MV-4-11 (cell line): ENCODE results near the gene COP1.
A peak's percentile ranks its signal among the peaks of the same experiment; 100 is the strongest.

Source experiments
- DNase-seq: peaks from one replicate; lab custom pipeline; 2025; lab: John Stamatoyannopoulos, UW

The COP1 gene

DNA sequence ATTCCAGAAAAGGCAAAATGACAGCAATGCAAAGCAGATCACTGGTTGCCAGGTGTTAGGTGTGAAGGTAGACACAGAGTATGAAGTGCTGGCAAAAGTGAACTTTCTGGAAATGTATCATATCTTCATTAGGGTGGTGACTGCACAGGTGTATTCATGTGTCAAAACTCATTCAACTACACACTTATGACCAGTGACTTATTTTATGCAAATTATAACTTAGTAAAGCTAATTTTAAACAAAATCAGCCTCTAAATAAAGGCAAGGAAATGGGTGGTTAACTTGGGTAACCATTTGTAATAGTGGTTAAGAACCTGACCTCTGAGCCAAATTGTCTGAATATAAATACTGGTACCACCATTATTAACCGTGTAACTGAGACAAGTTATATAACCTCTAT is 7.4 kb downstream of the COP1 start:
- no peak for DNase-seq

DNA sequence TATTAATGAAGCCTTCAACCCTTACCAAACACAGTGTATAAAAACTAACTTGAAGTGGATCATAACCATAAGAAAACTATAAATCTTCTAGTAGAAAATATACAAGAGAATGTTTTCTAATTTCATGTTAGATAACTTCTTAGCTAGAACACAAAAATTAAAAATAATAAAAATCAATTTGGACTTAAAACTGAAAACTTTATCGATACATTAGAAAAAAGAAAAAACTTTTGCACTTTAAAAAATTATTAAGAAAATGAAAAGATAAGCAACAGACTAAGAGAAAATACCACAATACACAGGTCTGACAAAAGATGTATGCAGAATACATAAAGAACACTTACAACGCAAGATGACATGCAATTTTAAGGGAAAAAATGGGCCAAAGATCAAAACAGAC is 8.7 kb downstream of the COP1 start:
- DNase-seq, result no peak

DNA sequence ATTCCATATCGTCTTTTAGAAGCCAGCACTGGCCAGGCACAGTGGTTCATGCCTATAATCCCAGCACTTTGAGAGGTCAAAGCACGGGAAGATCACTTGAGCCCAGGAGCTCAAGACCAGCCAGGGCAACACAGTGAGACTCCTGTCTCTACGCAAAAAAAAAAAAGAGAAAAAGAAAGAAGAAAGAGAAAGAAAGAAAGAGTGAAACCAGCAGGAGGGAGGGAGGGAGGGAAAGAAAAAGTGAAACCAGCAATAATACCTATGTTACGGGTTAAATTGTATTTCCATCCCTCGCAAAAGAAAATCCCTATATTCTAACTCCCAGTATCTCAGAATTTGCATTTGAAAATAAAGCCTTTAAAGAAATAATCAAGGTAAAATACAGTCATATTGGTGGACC is 10.4 kb downstream of the COP1 start:
- DNase-seq, result no peak

DNA sequence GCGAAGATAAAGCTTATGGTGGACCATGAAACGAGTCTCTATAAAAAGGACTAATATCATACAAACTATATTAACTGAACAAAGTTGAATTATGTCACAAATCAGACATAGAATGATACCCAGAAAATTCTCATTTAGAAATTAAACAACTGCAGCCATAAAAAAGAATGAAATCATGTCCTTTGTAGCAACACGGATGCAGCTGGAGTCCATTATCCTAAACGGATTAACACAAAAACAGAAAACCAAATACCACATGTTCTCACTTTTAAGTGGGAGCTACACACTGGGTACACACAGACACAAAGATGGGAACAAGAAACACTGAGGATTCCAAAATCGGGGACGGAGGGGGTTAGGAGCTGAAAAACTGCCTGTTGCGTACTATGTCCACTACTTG is 11.5 kb downstream of the COP1 start:
- DNase-seq, result no peak

DNA sequence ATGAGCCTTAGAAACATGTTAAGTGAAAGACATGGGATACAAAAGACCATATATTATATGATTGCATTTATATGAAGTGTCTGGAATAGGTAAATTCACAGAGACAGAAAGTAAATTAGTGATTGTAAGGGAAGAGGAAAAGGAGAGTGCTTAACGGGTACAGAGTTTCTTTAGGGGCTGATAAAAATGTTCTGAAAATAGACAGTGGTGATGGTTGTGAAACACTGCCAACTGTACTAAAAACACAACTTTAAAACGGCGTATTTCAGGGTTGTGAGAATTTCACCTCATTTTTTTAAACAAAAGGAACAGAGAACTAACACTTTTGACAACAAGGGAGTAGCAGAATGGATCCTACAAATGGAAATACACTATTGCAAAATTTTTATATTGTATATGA is 13.4 kb downstream of the COP1 start:
- peak; percentile 77 for DNase-seq

DNA sequence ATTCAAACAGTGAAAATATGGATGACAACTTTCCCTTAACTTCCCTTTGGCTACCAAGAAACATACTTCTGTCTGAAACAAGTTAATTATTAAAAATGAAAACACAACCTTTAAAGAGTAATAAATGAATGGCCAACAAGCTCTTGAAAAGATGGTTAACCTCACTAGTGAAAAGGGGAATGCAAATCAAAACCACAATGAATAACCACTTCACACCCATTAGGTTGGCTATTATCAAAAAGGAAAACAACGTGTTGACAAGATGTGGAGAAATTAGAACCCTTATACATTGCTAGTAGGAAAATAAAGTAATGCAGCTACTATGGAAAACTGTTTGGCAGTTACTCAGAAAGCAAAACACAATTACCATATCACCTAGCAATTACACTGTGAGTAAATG is 14.1 kb downstream of the COP1 start:
- DNase-seq, result no peak

DNA sequence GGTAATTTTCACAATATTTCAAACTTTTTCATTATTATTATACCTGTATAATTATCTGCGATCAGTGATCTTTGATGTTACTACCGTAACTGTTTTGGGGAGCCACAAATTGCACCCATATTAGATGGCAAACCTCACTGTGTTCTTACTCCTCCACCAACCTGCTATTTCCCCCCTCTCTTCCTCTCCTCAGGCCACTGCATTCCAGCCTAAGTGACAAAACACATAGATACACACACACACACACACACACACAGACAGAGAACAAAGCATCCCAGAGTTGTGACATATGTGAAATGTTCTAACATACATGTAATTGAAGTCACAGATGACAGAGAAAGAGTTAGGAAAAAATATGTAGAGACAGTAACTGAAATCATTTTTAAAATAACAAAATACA is 18.5 kb downstream of the COP1 start:
- DNase-seq, result no peak

DNA sequence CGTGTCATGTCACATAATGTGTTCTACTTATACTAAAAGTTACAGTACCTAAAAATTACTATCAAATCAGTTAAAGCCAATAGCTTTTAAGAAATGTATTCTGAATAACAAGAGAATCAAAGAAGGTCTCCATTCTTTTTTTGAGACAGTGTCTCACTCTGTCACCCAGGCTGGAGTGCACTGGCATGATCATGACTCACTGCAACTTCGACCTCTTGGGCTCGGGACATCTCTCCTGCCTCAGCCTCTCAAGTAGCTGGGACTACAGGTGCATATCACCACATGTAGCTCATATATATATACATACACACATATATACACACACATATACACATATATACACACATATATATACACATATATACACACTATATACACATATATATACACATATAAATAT is 20.1 kb downstream of the COP1 start:
- no peak for DNase-seq

DNA sequence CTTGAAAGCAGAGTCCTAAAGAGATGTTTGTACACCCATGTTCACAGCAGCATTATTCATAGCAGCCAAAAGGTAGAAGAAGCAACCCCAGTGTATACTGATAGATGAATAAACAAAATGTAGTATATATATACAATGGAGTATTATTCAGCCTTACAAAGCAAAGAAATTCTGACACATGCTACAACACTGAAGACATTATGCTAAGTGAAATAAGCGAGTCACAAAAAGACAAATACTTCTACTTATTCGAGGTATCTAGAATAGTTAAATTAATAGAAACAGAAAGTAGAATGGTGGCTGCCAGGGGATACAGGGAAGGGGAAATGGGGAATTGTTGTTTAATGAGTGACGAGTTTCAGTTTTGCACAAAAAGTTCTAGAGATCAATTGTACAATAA is 23.5 kb downstream of the COP1 start:
- peak; percentile 32 for DNase-seq

DNA sequence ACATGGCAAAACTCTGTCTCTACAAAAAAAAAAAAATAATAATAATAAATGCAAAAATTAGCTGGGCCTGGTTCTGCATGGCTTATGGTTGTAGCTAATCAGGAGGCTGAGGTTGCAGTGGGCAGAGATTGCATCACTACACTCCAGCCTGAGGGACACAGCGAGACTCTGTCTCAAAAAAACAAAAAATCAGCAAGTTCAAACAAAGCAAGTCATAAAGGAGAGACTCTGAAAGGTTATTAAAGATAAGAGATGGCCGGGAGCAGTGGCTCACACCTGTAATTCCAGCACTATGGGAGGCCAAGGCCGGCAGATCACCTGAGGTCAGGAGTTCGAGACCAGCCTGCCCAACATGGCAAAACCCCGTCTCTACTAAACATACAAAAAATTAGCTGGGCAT is 28.8 kb downstream of the COP1 start:
- no peak for DNase-seq

DNA sequence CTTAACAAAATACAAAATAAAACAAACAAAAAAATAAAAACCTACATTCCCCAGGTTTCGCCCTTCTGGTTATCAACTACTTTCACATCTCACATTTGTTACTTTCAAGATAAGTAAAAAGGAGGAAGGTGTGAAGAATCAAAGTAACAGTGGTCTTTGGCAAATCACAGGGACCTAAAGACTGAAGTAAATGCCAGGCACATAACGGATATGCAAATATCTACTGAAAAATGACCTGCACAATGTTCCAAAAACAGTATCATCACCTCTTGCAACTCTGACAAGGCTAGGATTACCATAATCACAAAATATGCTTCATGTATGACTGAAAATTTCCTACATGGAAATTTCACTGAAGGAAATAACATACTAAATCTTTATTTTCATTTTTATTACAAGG is 29.3 kb downstream of the COP1 start:
- no peak for DNase-seq

DNA sequence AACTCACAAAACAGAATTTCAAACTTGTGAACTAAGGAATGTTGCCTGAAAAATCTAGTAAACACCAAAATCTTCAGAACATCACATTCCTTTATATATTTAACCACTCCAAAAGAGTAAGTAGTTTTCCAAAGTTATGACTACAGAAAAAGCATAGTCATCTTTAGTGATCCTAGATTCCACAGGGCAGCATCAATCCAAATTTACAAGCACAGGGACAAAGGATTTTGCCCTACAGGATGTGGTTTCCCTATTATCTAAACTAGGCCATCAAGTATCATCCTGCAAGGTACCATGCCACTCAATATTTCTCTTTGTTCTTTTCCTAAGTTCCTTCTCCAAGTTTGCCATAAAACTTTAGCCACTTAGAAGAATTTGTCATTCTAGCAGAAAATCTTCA is 33.0 kb downstream of the COP1 start:
- DNase-seq, result no peak

DNA sequence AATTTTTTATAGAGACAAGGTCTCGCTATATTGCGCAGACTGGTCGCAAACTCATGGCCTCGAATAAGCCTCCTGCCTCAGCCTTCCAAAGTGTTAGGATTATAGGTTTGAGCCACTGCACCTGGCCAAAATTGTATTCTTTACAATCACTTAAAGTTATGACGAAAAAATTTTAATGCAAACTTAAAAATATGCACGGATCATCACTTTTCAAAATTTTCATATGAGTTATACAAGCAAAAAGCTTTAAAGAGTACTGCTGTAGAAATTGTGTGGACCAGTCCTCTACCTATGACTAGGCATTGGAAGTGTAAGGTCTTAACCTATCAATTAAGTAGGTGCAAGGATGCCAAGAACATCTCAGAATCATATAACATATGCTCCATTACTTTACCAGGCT is 34.9 kb downstream of the COP1 start:
- no peak for DNase-seq

DNA sequence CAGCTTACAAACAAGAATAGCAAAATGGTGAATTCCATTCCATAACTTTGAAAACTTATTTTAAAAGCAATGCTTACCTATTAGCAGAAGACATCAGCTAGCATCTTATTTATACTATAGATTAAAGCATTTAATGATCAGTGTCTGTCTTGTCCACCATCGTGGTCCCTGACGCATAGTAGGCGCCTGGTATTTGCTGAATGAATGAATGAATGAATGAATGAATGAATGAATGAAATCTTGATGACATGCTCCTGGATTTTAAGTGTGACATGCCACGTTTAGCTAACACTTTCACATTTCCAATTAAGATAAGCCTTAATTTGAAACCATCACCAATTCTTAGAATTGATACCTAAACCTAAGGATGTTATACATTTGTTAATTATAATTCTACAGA is 39.9 kb downstream of the COP1 start:
- no peak for DNase-seq

DNA sequence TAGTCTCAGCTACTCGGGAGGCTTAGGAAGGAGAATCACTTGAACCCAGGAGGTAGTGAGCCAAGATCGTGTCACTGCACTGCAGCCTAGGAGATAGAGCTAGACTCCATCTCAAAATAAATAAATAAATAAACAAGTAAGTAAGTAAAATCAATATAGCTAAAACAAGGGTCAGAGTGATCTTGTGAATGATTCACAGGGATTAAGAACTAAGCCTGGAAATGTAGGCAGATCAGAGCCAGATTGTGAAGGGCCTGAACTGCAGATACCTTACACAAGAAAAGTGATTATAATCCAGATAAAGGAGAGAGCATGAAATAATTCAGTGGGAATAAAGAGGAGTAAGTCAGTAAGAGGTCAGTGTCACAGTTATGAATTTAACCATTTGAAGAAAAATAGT is 41.5 kb downstream of the COP1 start:
- no peak for DNase-seq

DNA sequence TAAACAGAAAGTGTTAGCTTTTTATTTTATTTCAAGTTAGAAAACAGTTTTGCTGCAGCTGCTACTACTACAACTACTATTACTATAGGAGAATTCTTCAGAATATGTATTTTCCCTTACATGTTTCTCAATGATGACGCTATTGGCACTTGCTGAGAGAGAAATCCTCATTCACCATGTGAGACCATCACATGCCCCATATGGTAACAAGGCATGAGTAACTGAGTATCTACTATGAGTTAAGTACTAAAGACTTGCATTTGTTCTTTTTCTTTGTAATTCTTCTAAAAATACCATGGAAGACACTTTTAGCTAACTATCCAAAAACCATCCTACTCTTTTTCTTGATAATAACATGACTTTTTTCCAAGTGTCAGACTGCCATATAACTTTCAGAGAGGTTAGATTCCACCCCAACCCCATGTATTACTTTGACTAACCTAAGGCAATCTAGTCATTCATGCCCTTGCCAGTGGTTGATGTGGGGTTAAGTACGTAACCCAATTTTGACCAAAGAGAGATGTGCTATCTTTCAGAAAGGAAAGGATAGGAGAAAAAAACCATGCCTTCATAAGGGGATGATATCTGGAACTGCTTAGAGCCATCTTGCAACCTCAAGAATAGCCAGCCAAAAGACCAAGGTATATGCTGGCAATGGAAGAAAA is 42.9 kb downstream of the COP1 start:
- DNase-seq, result no peak

DNA sequence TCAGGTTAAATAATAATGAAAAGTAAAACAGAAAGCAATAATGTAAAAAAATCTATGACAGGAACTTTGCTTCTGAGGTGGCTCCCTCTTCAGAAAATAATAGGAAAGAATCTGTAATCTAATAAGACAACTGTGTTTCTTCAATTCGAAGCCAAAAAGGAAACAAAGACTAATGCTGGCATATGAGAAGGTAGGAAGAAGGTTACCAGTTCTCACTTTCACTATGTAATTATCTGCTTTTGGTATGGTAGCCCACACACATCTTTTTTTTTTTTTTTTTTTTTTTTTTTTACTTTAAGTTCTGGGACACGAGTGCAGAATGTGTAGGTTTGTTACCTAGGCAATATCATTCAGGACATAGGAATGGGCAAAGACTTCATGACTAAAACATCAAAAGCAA is 47.1 kb downstream of the COP1 start:
- no peak for DNase-seq

DNA sequence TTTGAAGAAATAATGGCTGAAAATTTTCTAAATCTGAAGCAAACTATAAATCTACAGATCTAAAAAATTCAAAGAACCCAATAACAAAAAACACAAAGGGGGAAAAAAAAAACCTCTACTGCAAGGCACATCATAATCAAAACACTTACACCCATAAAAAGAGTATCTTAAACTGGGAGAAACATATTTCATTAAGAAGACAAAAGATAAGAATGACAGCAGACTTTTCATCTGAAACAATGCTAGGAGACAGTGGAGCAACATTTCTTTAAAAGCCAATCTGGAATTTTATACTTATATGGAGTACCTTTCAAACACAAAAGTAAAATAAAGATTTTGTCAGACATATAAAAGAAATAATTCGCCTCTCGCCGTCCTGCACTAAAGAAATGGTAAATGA is 49.1 kb downstream of the COP1 start:
- no peak for DNase-seq

DNA sequence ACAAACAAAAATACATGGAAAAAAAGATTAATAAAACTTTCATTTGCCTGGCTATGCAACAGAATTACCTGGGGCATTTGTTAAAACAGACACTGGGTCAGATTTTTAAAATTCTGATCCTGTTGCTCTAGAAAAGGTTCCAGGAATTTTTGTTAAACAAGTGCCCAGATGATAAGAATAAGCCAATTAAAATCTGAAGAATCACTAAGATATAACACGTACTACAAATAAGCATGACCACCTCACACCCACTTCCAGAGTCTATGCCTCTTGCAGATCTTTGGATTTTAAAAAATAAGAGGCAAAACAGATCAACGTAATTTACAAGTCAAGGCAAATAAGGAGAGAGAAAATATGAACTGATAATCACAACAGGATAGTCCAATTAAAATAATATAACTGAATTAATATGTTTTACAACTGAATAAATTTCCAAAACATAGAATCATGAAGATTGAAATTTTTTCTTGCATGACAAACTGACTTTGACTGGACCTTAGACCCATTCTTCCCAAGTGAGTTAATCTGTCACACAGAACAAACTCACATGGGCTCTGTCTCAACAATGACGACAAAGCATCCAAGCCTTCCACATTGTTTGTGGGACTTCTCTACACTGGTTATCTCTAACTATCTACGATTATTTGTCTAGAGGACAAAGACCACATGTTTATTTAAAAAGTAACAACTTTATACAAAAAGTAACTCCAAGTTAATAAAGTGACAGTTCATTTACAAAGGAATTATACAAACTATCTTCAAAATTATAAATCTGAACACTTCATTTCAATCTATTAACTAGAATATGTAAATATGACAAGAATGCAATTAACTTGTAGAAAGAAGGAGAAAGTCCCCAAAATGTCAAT is 56.9 kb downstream of the COP1 start:
- no peak for DNase-seq

DNA sequence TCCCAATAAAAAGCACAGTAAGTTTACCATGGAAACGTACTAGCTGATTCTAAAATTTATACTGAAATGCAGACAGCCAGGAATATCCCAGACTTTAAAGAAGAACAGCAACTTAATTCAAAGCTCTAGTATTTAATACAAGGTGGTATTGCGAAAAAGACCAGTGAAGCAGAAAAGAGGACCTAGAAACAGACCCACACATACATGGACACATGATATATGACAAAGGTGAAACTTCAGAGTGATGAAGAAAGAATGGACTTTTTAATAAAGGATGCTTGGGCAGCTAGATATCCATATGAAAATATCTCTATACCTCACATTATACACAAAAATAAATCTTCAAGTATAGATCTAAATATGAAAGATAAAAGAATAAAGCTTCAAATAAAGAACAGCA is 62.6 kb downstream of the COP1 start:
- peak; percentile 34 for DNase-seq

DNA sequence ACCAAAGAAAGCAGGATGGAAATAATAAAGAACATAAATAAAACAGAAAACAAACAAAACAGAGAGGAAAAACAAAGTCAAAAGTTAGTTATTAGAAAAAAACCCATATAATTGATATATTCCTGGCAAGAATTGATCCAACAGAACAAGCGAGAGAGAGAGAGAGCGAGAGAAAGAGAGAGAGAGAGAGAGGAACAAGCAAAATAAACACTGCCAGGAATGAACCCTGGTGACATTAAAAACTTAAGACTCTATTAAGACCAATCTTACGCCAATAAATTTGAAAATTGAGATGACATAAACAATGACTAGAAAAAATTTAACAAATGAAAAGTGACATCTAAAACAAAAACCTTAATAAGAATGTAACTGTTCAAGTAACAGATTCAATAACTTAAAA is 64.1 kb downstream of the COP1 start:
- no peak for DNase-seq

DNA sequence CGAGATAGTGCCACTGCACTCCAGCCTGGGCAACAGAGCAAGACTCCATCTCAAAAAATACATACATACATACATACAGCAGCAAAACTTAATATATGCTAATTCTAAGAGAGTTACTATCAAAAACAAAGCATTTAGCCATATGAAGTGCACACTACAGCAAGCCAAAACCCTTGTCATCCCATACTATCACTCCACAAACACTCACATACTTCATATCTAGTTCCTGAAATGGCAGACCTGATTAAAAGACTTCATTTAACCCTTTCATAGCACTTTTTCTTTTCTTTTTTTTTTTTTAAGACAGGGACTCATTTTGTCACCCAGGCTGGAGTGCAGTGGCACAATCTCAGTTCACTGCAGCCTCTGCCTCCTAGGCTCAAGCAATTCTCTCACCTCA is 65.6 kb downstream of the COP1 start:
- no peak for DNase-seq

DNA sequence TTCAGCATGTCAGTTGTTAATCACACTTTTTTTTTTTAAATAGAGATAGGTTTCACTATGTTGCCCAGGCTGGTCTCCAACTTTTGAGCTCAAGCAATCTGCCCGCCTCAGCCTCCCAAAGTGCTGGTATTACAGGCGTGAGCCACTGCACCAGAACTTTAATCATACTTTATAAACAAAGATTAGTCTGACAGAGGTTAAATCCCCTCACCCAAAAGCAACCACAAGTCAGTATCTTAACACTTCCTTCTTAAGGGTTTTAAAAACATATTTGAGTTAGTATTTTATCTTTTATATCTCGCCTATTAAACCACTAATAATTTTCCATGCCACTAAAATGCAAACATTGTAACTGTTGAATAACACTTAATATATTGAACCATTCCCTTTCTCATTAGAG is 70.2 kb downstream of the COP1 start:
- DNase-seq, result no peak

DNA sequence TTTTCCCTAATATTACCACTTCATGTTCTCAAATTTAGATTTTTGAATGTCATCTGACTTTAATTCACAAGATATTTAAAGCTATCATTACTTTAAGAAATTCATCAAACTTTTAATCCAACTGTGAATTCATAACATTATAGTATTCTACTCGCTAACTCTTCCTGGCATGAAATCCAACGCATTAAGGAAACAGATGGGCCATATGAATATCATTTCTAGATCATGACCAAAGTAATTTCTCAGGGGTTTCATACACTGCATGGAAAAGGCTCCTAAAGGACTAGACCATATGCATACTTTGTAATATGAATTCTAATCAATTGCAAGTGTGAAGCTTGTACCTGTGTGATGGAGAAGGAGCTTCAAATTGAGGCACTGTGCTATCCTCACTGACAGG is 72.4 kb downstream of the COP1 start:
- no peak for DNase-seq
